GM18870 (cell line): ENCODE measurements around the gene GDPD1.
"Not testable (repeated sequence)": the region's sequence is repeated elsewhere in the genome, so short reads cannot be mapped to it uniquely, and the experiment has no call there.

Experiments used
- ATAC-seq: cut with Tn5 transposase; IDR thresholded peaks from one replicate; pipeline ENCODE4 v1.9.1; 2021; ENCODE audit warnings: moderate library complexity; ENCODE audit not compliant: unreplicated experiment

The GDPD1 gene

GRCh38 chr17:59220328-59221158, at the start of gene GDPD1:
TSS of gene GDPD1 (plus strand) at chr17:59220511. CDS start at chr17:59220610, 99 bp downstream.
- peak; percentile 69 for ATAC-seq

DNA sequence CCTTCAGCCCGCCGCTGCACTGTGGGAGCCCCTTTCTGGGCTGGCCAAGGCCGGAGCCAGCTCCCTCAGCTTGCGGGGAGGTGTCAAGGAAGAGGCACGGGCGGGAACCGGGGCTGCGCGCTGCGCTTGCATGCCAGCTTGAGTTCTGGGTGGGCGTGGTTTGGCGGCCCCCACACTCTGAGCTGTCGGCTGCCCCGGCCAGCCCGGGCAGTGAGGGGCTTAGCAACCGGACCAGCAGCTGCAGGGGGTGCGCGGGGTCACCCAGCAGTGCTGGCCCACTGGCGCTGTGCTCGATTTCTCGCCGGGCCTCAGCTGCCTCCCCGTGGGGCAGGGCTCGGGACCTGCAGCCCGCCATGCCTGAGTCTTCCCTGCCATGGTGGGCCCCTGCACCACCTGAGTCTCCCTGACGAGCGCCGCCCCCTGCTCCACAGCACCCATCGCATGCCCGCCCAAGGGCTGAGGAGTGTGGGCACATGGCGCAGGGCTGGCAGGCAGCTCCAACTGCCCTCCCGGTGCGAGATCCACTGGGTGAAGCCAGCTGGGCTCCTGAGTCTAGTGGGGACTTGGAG, 47.8 kb upstream of the GDPD1 start:
- ATAC-seq = no peak

GRCh38 chr17:59174671-59175070, 45.6 kb upstream of the GDPD1 start:
- no peak for ATAC-seq

DNA sequence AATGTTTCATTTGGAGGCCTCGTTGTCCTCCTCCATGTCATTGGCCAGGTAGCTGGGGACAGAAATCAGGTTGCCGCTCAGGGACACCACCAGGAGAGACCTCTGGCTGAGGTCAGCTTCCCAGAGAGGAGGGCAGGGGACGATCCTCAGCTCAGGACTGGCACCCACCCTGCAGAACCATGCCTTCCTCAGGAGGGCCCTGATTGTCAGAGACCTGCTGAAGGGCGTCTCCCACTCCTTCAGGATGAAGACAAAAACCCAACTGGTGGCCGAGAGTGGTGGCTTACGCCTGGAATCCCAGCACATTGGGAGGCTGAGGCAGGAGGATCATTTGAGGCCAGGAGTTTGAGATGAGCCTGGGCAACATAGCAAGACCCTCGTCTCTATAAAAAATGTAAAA, 45.2 kb upstream of the GDPD1 start:
- ATAC-seq = no peak

DNA sequence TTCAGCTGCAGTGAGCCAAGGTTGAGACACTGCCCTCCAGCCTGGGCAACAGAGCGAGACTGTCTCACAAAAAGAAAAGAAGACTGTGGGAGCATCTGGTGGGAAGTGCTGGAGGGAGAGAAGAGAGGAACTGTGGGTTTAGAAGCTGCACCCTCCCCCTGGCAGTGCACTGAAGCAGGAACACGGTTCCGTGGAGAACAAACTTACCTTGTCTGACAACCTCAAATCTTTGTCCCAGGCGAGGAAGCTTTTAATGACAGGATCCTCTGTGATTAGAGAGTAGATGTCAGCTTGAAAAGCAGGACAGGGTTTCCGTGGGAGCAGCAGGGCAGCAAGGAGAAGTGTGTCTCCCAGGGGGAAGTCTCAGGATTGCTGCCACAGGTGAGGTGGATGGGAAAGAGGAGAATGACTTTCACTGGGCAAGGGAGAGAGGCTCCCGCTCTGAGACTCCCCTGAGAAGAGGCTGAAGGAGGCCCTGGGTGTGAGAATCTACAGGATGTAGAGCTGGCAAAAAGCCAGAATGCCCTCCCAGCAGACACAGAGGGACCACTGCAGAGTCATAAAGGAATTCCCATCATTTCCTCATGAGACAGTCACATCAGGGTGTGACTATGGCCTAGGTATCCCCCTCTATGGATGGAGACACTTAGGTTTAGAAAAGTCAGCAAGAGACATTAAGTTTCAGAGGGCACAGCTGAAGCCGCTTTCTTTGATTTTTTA, 41.9 kb upstream of the GDPD1 start:
- no peak for ATAC-seq

GRCh38 chr17:59179601-59180000, 40.7 kb upstream of the GDPD1 start:
- not testable (repeated sequence) for ATAC-seq

GRCh38 chr17:59180626-59181025, 39.7 kb upstream of the GDPD1 start:
- ATAC-seq = no peak

- ATAC-seq = no peak
Observed at GRCh38 chr17:59181481-59181880, 38.8 kb upstream of the GDPD1 start.

GRCh38 chr17:59185997-59186396, 34.3 kb upstream of the GDPD1 start:
- no peak for ATAC-seq

DNA sequence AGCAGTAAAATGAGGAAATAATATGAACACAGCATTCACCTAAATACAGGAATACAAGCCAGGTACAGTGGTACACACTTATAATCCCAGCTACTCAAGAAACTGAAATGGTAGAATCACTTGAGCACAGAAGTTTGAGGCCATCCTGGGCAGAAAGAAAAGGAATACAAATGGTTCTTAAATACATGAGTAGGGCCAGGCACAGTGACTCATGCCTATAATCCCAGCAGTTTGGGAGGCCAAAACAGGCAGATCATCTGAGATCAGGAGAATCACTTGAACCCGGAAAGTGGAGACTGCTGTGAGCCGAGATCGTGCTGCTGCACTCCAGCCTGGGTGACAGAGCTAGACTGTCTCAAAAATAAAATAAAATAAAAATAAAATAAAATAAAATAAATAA, 33.5 kb upstream of the GDPD1 start:
- ATAC-seq = no peak

GRCh38 chr17:59190806-59191205, 29.5 kb upstream of the GDPD1 start:
- ATAC-seq = no peak

DNA sequence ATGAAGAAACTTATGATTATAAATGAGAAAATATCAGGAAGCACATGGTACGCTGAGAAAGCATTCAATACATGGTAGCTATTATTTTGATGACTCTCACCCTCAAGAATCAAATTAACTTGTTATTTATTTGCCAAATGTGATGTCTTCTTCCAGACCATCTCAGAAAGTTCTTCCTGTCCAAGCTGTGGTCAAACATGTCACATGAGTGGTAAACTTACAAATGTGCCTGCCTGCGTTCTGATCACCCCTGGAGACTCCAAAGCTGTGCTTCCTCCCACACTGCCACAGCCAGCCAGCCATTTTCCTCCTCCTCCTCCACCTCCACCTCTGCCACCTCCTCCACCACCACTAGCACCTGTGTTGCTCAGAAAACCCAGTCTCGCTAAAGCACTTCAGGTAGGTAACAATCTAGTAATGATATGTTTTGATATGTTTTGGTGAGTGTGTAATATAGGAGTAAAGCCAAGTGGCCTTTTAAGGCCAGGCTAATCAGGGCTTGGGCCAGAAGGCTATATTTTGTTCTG, 26.9 kb upstream of the GDPD1 start:
- no peak for ATAC-seq

DNA sequence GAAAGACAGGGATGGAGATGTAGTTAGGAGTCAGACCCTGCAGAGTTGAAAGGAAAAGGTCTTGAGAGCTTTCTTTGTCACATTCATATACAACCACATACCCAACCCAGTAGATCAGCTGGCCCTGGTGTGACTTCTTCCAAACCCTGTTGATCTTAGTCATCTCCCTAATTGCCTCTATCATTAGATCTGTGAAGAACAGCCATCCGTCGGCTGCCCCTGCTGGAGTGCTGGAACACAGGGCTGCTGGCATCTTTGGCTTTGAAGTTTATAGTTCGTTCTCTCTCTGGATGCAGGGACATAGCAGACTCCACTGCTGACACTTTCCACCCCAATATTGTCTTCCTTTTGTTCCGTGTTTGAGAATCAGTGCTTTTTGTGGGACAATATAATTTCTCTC, 20.9 kb upstream of the GDPD1 start:
- ATAC-seq = no peak

DNA sequence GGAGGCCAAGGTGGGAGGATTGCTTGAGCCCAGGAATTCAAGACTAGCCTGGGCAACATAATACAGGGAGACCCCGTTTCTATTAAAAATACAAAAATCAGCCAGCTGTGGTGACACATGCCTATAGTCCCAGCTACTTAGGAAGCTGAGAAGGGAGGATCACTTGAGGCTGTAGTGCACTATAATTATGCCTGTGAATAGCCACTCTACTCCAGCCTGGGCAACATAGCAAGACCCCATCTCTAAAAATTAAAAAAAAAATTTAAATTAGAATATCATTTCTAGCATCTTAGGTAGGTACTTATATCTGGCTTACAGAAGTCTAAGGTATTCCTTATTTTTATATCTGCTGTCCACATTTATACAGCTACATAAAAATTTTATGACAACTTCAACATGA, 18.0 kb upstream of the GDPD1 start:
- ATAC-seq = no peak

- no peak for ATAC-seq
Observed at GRCh38 chr17:59219370-59219769, 941 bp upstream of the GDPD1 start.

GRCh38 chr17:59219992-59220327, 351 bp upstream of the GDPD1 start:
- ATAC-seq = no peak

DNA sequence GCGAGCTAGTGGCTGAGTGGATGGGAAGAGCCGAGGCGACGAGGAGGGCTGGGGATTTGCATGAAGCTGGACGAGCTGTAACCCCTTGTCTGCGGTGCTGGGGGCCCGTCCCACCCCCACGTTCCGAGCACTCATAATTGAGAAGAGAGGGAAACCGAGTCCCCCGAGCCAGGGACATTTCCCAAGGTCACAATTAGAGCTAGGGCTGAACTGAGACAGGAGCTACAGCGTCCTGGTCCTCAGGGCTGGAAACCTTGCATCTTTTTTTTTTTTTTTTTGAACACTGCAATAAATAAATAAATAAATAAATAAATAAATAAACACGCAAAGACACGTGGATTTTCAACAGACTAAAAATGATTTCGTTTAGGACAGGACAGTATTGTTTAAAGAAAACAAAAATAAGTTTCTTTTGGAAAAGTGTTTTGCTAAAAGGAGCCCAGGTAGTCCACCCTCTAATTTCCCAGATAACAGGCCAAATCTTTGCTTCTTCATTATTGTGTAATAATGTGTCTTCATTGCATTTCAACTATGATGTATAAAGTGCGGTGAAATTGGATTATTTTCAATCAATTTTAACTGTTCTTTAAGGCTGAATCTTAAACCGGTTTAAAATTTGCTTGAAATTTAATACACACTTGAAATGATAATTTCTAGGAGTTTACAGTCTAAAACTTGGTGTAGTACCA, 992 bp downstream of the GDPD1 start:
- no peak for ATAC-seq

DNA sequence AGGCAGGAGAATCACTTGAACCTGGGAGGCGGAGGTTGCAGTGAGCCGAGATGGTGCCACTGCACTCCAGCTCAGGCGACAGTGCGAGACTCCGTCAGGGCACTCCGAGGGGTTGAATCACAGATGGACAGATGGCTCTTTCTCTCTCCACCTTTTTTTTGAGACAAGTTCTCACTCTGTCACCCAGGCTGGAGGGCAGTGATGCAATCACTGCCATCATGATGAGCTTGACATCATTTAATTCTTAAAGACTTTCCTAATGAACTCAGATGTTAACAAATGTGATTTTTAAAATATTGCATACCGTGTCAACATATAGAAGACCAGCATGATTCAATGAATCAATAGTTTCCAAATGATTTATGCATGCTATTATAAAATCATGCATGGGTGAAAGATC, 3.5 kb downstream of the GDPD1 start:
- no peak for ATAC-seq

GRCh38 chr17:59228588-59228987, 8.3 kb downstream of the GDPD1 start:
- ATAC-seq = not testable (repeated sequence)

GRCh38 chr17:59230764-59231163, 10.5 kb downstream of the GDPD1 start:
- no peak for ATAC-seq

- no peak for ATAC-seq
Observed at GRCh38 chr17:59234631-59235030, 14.3 kb downstream of the GDPD1 start.
